ENCODE results near the gene APEX1.
"Not testable (repeated sequence)": the region's sequence is repeated elsewhere in the genome, so short reads cannot be mapped to it uniquely, and the experiment has no call there.

APEX1 gene

GRCh38 chr14:20503898-20504297 is 48.9 kb downstream of the APEX1 start:
- no peak for DNase-seq (ENCODE audit: insufficient read length, low spot score)
- FAIRE-seq = no peak
- TF ChIP-seq PAX5 (IDR thresholded peaks at IDR 0.05; ENCODE audit: insufficient read depth, low read length, severe bottlenecking) = no peak
- peak; percentile 78 for TF ChIP-seq SPI1 (IDR thresholded peaks at IDR 0.05; ENCODE audit: low read depth, low read length)

- not testable (repeated sequence) for FAIRE-seq; DNase-seq (ENCODE audit: insufficient read length, low spot score)
Observed at GRCh38 chr14:20506276-20506675, 51.2 kb downstream of the APEX1 start.

DNA sequence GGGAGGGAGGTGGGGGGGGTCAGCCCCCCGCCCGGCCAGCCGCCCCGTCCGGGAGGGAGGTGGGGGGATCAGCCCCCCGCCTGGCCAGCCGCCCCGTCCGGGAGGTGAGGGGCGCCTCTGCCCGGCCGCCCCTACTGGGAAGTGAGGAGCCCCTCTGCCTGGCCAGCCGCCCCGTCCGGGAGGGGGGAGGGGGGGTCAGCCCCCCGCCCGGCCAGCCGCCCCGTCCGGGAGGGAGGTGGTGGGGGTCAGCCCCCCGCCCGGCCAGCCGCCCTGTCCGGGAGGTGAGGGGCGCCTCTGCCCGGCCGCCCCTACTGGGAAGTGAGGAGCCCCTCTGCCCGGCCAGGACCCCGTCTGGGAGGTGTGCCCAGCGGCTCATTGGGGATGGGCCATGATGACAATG is 51.7 kb downstream of the APEX1 start:
- not testable (repeated sequence) for FAIRE-seq; DNase-seq (ENCODE audit: insufficient read length, low spot score)
